ENCODE data around the gene AFTPH. TPM values are rescaled to one million over a fixed set of nuclear protein-coding genes. Genes with fewer than 3 reads are reported as not detected.

AFTPH gene
- total RNA-seq, 2 experiments from 2014 or later: 30.6 to 31.1 TPM

GRCh38 chr2:64541547-64541946 is 17.4 kb downstream of the AFTPH start:
- Mint-ChIP-seq H3K36me3 (ENCODE audit: low read depth) (no peaks in the 10 kb centered on the region), H3K27me3 (no peaks in the 10 kb centered on the region), H3K4me3 (no peak overlapping the region), H3K27ac (no peak overlapping the region), H3K4me1 (ENCODE audit: low read depth) (peaks cover 64% of the 10 kb centered on the region), H3K9me3 (no peaks in the 10 kb centered on the region)
- DNase-seq (no peak), ATAC-seq (no peak)
- intact Hi-C loops (cut with micrococcal nuclease): no loop called here
- ChIA-PET POLR2A (interaction anchor here (1.0 to 2.9 kb wide), 2 partner anchors 17 to 18 kb away, joined by 5 to 17 read pairs; partner anchors contain the start of gene AFTPH), CTCF (interaction anchor here (2.5 to 2.7 kb wide), 2 partner anchors 13 to 18 kb away, joined by 11 to 16 read pairs; partner anchors contain the start of gene AFTPH)
- no peak for TF ChIP-seq CTCF (IDR thresholded peaks at IDR 0.05)

GRCh38 chr2:64542071-64543007 is 18.2 kb downstream of the AFTPH start:
- no peaks in the 10 kb centered on the region for H3K27me3 Mint-ChIP-seq
- ATAC-seq (no peak), DNase-seq (no peak)
- H3K27ac Mint-ChIP-seq: peak overlapping the region; percentile 46
- intact Hi-C loops (cut with micrococcal nuclease): no loop called here
- ChIA-PET POLR2A (interaction anchor here (1.0 kb wide), 1 partner anchor 18 kb away, joined by 5 read pairs; the partner anchor contains the start of gene AFTPH), CTCF (no interaction called here)
- H3K9me3 Mint-ChIP-seq: no peaks in the 10 kb centered on the region
- H3K4me1 Mint-ChIP-seq (ENCODE audit: low read depth): peaks cover 61% of the 10 kb centered on the region
- no peak overlapping the region for H3K4me3 Mint-ChIP-seq
- no peak for TF ChIP-seq CTCF (IDR thresholded peaks at IDR 0.05)
- no peaks in the 10 kb centered on the region for H3K36me3 Mint-ChIP-seq (ENCODE audit: low read depth)

GRCh38 chr2:64543008-64543697 is 19.0 kb downstream of the AFTPH start:
- Mint-ChIP-seq H3K4me3 (no peak overlapping the region), H3K36me3 (ENCODE audit: low read depth) (no peaks in the 10 kb centered on the region), H3K9me3 (no peaks in the 10 kb centered on the region), H3K4me1 (ENCODE audit: low read depth) (peaks cover 56% of the 10 kb centered on the region), H3K27ac (no peak overlapping the region), H3K27me3 (no peaks in the 10 kb centered on the region)
- DNase-seq: no peak
- CTCF ChIA-PET: interaction anchor here (1.3 to 1.7 kb wide), 2 partner anchors 17 to 21 kb away, joined by 3 read pairs; no protein-coding TSS in a partner anchor
- no peak for ATAC-seq
- intact Hi-C loops (cut with micrococcal nuclease): no loop called here
- POLR2A ChIA-PET: no interaction called here
- TF ChIP-seq CTCF (IDR thresholded peaks at IDR 0.05): no peak

- Mint-ChIP-seq H3K27ac (no peak overlapping the region), H3K4me1 (ENCODE audit: low read depth) (peaks cover 21% of the 10 kb centered on the region), H3K36me3 (ENCODE audit: low read depth) (peaks cover 14% of the 10 kb centered on the region), H3K4me3 (no peak overlapping the region), H3K9me3 (no peaks in the 10 kb centered on the region), H3K27me3 (no peaks in the 10 kb centered on the region)
- ATAC-seq: no peak
- intact Hi-C loops (cut with micrococcal nuclease): no loop called here
- DNase-seq: no peak
- POLR2A ChIA-PET: no interaction called here
- no peak for TF ChIP-seq CTCF (IDR thresholded peaks at IDR 0.05)
- CTCF ChIA-PET: interaction anchor here (1.1 kb wide), 1 partner anchor 9 kb away, joined by 3 read pairs; no protein-coding TSS in a partner anchor
Measured at GRCh38 chr2:64548761-64549160, 24.6 kb downstream of the AFTPH start.

Measured in activated CD8-positive, alpha-beta T cell treated with anti-CD3 and anti-CD28 coated beads for 36 hours (primary cell).